NOMO-1 (cell line): ENCODE data around the gene INPP5A.

ENCODE experiments used
- DNase-seq, 2 experiments: peaks; one replicate each; lab custom pipeline; 2025; ENCODE audit not compliant: unreplicated experiment in 2 of 2; lab: John Stamatoyannopoulos, UW

INPP5A gene

DNA sequence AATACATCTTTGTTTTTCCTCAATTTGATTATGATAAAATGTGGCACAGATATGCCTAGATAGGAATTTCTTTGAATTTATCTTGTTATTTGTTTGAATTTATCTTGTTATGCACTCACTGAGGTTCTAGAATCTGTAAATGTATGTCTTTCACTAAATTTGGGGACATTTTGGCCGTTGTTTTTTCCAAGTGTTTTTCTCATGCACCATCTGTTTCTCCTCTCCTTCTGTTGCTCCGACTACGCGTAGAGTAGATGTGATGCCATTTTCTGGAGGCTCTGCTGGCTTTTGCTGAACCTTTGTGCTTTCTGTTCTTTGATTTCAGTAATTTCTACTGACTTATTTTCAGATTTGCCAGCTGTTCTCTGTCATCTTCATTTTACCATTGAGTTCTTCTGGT lies 101.9 kb downstream of the INPP5A start:
- DNase-seq = no peak

DNA sequence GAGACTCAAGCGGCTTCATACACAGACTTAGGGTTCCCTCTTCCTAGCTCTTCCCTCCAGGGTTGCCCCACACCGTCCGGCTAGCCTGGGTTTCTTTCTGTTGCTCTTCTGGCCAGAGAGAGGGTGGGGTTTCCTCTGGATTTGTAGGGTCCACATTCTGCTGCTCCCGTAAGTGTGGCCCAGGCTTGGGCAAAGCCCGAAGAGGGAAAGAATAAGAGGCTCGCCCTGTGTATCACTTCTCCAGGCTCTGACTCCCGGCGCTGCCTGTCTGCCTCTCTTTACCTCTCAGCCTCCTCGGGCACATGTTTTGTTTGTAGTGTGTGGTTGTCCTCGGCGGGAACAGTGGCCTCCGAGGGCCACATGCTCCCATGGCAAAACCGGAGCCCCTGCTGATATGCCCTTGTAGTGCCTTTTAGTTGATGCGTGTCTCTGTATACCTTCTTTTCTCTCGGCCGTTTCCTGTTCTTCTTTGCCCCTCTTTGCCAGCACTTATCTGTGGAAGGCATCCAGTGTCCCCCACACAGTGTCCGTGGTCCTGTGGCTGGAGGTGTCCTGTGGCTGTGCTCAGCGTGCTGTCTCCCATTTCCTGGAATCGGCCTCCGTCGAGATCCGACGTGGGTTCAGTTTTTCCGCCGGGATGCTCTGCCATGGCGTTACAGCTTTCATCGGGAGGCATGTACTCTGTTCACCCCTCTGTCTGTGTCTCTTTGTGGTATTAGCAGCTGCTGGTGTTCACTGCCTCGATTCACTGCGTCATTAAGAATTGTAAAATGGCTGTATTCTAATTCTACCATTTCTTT lies 102.9 kb downstream of the INPP5A start:
- DNase-seq = no peak

DNA sequence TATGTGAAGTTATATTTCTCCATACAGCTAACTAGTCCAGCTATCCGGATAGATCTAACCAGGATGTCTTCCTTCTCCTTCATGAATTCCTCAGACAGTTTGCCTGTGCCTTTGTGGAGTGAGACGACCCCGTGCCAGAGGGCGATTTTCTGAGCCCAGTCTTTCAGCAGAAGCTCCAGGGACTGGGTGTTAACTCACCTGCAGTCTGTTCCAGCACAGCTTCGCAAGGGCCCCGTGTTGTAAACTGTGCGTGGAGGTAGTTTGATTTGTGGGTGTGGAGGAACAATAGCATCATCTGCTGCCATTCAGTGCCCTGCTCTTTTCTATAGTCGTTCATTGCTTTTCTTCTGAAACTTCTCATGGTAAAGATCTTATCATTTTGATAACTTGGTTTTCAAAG lies 103.8 kb downstream of the INPP5A start:
- DNase-seq = no peak

DNA sequence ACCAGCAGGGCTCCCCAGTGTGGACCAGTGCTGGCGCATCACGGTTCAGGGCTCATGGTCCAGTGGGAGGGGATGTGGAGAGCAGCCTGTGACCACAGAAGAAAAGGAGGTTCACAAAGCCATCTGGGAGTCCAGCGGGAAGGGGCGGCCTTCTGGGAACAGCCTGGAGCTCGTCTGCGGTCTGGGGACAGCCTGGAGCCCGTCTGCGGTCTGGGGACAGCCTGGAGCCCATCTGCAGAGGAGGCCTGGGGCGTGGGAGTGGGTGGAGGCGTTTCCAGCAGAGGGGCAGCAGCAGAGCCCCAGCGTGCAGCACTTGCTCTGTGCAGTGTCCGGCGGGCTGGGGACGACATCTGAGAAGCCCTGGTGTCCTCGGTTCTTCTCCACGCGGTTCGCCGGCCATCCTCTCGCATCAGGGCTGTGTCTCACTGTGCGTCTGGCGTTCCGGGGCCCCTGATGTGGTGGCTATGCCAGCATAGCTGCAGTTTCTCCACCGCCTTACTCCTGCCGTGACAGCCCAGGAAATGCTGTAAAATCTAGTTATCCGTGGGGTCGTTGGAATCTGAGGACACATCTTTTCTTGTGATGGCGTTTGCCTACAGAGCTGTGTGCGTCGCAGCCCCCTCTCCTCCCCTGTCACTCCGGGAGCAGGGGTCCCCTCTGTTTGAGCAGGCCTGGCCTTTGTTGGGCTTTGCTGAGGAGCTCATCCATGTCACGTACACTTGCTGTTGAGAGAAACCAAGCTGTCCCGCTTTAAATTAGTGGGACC lies 104.6 kb downstream of the INPP5A start:
- no peak for DNase-seq

DNA sequence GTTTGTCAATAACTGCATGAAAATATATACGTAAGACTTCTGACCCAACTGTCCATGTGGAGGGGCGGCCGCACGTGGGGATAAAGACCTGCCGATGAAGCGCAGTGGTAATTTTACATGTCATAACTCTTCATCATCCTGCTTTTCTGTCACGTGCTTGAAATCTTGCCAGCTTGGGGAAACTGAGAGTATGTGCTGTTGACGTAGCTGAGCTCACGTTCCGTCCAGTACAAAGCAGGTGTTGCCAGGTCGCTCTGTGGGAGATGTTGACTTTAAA lies 105.1 kb downstream of the INPP5A start:
- no peak for DNase-seq

DNA sequence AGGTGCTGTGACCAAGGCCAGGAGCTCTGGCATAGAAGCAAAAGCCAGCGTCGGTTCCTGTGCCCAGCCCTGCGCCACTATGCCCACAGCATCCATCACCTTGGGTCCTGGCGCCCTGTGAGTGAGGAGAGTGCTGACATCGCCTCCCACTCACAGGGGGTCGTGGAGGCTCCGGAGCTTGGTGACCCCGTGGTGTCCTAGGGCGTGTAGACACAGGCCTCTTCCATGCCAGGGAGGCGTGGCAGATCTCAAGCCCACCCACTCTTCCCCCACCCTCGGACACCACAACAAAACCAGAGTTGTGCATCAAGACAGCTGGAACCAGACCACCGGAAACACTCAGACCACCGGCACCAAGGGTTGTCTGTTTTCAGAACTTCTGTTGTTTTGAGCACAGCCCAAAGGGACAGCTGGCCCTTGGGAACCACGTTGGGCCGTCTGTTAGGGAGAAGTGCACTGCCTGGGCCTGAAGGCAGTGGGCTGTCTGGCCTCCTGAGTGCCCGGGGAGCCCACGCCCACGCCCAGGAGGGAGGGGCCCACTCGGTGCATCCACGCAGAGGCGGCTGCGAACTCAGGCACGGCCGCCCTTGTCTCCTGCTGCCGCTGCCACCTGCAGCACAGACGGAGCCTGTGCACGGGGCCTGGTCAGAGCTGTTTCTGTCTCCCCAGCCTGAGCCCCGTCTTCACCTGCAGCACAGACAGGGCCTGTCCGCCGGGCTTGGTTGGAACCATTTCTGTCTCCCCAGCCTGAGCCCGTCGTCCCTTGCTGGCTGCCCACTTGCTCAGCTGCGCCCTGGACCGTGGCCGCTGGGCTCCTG lies 106.3 kb downstream of the INPP5A start:
- no peak for DNase-seq

DNA sequence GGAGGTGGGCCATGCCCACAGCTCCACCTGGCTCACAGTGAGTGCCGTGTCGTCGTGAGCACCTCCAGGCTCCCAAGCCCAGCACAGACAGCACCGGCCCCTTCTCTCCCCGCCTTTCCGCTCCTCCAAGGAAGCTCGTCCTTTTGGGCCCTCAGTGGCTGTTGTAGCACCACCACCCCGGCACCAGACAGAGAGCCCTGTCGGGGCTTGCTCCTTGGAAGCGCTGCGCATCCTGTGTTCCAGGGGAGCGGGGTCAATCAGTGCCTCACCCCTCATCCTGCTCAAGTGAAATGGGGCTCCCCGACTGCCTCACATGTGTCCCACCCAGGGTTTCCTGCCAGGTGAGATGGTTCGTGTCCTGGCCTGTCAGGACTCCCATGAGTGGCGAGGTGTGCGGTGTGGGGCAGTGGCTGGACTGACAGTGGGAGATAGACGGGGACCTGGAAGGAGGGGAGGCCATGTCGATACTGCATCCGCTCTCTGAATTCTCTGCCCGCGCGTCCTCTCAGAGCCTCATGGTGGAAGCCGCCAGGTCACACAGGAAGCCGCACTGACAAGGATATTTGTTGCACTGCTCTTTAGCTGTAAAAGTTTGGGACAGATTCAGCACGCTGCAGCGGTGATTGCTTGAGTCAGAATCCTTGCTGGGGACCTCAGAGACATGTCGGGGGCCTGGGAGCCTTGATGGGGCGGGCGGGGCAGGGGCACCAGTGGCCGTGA lies 107.1 kb downstream of the INPP5A start:
- DNase-seq = no peak

DNA sequence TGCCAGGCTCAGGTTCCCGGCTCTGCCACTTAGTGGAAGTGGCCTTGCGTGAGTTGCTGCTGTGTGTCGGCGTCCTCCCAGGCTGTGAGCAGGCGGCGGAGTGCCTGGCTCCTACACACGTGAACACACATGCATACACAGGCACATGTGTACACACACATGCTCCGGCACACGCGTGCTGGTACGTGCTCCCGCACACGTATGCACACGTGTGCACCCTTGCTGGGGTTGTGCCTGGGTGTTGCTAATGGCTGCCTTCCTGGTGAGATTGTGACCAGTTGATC lies 107.6 kb downstream of the INPP5A start:
- no peak for DNase-seq

DNA sequence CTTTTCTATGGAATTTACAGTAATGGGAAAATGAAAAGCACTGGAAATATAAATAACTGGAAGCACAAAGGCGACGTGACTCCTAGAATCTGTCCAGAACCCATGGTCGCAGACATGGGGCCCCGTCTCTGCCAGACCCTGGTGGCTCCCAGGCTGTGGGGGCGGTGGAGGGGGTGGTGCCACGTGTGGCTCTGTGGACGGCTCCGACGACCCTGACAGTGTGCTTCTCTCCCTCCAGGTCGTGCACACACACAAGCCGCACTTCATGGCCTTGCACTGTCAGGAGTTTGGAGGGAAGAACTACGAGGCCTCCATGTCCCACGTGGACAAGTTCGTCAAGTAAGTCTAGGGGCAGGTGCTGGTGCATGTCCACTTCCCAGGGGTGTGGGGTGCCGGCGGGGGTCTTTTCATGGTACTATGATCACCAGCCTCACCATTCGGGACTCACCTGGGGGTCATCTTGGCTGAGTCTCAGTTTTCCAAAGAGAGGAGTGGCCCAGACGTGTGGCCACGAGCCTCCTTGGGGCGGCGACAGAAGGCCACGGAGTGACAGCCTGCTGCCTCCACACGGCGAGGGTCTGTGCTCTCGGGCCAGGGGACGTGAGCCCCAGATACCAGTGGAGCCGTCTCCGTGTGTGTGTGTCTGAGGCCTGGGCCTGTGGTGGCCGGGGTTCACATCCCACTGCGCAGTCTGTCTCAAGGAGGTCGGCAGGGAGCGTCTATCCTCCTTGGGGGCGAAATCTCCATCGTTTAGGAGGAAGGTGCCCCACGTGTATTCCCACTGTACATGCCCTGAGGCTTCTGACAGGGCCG lies 108.2 kb downstream of the INPP5A start:
- no peak for DNase-seq

DNA sequence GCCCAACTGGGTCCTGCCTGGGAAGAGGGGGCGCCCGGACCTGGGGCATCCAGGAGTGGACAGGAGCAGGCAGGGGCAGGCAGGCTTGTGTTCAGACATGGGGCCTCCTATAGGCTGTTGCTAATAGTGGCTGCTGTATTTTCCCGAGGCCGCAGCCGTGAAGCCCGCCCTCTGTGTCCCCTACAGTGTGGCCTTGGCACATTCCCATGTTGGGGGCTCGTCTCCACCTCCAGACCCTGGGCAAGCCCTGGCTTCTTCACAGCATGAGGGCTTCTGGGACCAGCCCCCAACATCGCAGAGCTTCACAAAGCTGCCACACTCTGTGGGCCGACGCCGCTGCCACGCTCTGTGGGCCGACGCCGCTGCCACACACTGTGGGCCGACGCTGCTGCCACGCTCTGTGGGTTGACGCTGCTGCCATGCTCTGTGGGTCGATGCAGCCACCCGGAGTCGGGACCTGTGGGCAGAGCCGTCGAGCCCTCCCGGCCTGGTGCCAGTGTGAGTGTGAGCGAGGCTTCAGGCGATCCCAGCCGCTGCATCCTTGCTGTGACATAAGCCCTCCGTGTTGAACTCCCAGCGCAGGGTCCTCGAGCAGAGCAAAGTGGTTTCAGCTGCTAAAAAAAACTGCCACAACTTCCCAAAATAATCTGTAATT lies 109.0 kb downstream of the INPP5A start:
- no peak for DNase-seq

DNA sequence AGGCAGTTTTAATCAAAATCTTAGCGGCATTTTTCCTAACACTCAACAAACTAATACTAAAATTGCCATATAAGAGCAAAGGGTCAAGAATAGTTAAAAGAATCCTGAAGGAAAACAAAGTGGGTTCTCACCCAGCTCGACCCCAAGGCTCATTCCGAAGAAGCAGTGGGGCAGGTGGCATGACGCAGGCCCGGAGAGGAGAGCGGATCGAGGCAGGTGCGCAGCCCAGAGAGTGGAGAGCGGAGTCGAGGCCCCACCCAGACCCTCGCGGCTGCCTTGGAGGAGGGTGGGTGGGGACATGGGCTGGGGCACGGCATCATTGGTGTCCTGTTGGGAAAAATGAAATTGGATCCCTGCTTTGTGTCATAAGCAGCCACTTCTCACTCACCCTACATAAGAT lies 109.8 kb downstream of the INPP5A start:
- no peak for DNase-seq

DNA sequence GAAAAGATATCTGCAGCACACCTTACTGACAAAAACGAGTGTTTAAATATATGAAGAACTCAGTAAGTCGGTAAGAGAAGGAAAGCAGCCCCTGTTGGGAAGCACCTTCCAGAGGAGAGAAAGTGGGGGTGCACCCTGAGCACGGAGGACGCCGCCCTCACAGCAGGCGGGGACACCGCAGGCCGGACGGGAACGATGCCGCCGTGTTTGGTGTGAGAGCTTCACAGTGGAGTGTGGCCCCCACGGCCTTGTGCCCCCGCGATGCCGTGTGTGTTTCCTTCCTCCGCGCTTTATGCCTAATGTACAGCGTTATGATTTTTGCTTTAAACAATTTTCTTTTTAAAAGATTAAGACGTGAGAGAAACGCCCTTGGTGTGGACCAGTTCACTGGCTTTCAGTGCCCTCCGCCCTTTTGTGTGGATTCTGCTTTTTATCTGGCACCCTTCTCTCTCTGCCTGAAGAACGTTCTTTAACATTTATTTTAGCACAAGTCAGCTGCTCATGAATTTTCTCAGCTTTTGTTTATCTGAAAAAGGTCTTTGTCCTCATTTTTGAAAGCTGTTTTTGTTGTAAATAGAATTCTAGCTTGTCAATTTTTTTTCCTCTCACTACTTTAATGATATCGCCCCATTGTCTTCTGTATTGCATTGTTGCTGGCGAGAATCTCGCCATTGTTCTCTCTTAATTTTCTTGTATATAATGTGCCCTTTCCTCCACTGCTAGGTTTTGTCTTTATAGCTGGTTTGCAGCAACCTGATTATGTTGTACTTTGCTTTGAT lies 110.7 kb downstream of the INPP5A start:
- DNase-seq = no peak

DNA sequence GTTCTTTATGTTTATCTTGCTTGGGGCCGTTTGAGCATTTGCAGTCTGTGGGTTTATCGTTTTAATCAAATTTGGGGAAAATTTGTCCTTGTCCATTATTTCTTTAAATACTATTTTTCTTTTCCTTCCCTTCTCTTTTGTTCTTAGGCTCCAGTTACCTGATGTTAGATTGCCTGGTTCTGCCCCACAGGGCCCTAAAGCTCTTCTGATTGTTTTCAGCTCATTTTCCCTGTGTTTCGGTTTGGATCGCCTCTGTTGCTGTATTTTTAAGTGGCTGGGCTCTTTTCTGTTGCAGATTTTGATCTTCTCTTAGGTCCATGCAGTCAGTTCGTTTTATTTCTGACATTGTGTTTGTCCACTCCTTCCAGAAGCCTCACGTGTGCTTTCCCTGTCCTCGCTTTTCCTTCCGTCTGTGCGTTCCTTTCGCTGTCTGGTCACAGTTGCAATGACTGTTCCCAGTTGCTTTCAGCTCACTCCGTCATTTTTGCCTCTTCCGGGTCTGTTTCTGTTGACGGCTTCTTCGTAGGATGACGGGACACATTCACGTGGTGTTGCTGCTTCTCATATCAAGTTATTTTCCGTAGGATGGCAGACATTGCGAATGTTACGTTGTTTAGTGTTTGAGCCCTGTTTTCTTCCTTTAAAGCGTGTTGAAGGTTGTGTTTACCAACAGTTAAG lies 111.4 kb downstream of the INPP5A start:
- no peak for DNase-seq

DNA sequence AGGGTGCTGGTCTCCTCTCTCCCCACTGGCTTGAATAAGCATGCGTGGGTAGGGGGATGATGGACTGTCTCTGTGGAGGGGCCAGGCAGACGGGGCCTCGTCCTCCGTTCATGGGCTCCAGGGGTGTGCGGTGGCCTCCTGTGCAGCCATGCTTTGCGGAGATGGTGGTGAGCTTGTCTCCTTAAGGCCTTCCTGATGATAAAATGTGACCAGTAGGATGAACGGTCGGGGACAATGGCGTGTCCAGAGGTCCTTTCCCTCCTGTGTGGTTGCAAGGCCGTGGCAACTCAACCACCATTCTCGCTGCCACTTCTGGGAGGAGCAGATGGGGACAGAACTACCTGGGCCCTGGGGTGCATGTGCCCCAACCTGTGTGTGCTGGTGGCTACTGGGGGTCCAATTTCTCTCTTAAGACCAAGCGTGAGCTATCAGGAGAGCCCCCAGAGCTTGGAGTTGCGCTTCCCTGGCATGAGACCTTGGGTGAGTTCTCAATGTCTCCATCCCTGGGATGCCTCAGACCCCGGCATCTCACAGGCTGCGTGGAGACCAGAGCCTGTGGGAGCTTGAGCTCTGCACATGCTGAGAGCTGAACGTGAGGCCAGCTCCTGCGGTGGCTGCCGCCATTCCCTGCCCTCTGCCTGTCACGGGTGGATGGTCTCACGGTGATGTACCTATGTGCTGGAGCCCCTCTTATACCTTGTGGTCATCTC lies 112.2 kb downstream of the INPP5A start:
- no peak for DNase-seq

DNA sequence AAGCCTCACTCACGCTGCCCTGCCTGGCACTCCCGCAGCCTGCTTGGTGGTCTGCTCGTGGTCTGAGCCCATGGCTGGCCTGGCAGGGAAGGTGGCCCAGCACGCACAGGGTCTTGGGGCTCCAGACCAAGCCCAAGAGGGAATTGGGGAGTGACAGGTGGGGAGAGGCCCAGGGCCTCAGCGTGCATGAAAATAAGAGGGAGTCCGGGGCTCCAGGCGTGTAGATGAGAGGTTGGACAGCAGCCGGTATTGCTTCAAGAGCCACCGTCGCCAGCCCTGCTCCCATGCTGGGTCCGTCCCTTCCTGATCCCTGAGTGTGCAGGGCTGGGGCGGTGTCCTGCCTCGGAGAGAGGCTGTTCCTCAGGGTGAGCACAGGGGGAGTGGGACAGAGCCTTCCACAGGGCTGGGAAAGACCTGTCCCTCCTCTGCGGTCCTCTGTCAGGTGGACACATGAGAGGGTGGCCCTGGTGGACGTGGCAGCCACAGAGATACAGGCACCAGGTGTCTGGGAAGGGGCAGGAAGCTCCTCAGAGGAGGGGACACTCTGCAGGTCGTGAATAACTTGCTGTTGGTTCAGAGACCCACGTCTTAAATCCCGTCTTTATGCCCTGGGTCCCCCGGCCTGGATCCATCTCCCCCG lies 113.1 kb downstream of the INPP5A start:
- DNase-seq = no peak

DNA sequence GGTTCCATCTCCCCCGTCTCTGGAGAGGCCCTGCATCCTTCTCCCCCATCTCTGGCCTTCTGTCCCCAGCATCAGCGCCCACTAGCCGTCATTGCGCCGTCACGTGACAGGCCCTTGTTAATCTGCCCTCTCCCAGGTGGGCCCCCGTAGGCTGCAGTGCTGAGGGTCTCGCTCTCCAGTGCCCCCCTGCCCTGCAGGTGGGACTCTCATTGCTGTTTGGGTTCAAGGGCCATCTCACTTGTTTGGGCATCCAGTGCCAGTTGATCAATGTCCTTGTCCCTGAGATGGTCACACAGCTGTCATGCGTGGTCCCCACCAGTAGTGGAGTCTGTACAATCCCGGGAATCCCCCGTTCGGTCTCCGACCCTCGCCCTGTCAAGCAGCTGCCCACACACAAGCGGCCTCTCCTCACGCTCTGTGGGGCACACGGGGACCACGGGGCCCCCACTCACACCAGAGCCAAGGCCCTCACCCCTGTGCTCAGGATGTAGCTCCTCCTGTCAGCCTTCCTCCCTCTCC lies 114.0 kb downstream of the INPP5A start:
- DNase-seq = no peak

DNA sequence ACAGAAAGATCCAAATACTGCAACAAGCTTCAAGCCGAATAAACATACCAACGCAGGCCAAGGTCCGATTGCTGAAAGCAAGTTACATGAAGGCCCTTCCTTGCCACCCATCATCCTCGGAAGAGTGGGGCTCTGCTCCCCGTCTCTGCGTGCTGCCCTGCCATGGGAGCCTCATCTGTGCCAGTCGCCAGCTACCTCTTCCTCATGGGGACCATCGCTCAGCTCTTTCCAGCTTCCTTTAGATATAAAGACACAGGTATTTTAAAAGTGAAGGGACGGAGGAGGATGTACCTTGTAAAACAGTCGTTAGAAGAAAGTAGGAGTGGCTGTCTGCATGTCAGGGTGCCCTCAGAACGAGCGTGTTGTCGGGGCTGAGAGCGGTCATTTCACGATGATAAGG lies 114.9 kb downstream of the INPP5A start:
- DNase-seq = no peak
